ENCODE data around the gene PPAN.
A peak's percentile ranks its signal among the peaks of the same experiment; 100 is the strongest.

The PPAN gene

DNA sequence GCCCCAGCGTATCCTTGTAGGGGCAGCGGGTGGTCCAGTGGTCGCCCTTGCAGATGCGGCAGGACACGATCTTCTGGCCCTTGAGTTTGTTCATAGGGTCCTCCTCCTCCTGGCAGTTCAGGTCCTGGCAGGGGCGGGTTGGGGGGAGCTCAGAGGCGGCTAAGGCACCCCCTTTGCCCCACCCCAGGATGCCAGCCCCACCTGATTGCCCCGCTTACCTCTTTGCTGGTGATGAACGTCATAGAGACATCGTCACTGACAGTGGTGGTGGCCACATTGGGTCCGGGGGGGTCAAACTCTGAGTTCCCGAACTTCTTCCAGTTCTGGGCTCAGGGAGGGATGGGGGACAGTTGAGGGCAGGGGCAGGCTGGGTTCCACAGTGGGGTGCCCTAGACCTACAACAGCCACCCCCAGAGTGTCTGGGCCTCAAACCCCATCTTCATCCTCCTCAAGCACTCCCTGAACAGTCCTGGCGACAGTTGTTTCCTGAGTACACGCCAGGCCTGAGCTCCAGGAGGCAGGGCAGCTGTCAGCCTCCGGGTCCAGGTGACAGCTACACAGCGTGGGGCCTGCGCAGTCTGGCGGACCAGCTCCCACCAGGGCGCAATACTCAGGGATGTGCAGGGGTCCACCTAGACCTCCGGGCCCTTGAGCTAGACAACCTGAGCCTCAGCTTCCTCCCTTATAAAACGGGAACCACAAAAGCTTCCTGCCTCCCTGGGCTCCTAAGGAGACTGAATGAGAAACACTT, 10.9 kb downstream of the PPAN start:
- H3K4me3 ChIP-seq (ENCODE audit: low read length), result no peak overlapping the region
- H3K9me3 ChIP-seq (ENCODE audit: control insufficient read depth, low read depth, low read length), result no peaks in the 10 kb centered on the region
- H3K27me3 ChIP-seq (ENCODE audit: control insufficient read depth, insufficient read depth, low read length), result no peaks in the 10 kb centered on the region
- peaks cover 29% of the 10 kb centered on the region for H3K36me3 ChIP-seq (ENCODE audit: control insufficient read depth, low read depth, low read length)
- no peak overlapping the region for H3K27ac ChIP-seq (ENCODE audit: low read length)
- H3K9ac ChIP-seq (ENCODE audit: low read length), result no peak overlapping the region
- peaks cover 4% of the 10 kb centered on the region for H3K4me1 ChIP-seq (ENCODE audit: control insufficient read depth, low read depth, low read length)

DNA sequence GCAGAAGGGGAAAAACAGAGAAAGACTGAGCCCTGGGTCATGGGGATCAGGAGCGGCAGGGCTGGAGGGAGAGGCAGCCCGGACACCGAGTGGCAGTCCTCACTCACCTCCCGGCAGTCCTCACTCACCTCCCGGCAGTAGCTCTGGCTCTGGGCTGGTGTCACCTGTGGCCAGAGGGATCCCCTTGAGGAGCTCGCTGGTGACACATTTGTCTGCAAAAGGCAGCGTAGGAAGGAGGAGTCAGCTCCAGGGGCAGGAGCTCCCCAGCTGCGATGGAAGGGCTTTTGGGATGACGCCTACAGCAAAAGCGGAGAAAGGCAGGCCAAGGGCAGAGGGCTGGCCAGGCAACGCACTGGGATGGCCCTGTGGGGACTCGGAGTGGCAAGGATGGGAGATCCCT, 12.8 kb downstream of the PPAN start:
- H3K4me1 ChIP-seq (ENCODE audit: control insufficient read depth, low read depth, low read length), result no peaks in the 10 kb centered on the region
- no peak overlapping the region for H3K27ac ChIP-seq (ENCODE audit: low read length)

DNA sequence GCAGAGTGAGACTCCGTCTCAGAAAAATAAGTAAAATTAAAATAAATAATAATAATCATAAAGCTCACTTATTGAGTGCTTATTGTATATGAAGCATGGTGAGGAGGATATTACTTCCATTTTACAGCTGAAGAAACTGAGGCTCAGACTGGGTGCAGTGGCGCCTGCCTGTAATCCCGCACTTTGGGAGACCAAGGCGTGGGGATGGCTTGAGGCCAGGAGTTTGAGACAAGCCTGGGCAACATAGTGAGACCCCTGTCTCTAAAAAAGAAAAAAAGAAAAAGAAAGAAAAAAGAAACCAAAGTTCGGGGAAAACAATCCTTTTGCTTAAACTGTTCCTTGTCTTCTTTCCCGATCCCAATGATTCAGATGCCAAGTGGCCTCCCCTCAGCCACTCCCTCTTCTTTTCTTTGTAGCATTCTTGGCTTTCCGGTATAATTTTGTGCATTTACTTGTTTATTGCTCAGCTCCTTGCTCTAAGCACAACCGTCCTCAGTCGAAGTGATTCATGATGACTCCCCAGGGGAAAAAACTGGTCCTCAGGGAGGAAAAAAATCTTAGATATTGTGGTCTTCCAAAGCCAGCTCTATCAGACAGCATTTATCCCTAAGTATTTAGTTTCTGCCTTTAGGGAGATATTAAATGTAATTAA, 14.5 kb downstream of the PPAN start:
- no peaks in the 10 kb centered on the region for H3K27me3 ChIP-seq (ENCODE audit: control insufficient read depth, insufficient read depth, low read length)
- H3K4me1 ChIP-seq (ENCODE audit: control insufficient read depth, low read depth, low read length), result no peaks in the 10 kb centered on the region
- H3K36me3 ChIP-seq (ENCODE audit: control insufficient read depth, low read depth, low read length), result peaks cover 23% of the 10 kb centered on the region
- no peaks in the 10 kb centered on the region for H3K9me3 ChIP-seq (ENCODE audit: control insufficient read depth, low read depth, low read length)
- no peak overlapping the region for H3K27ac ChIP-seq (ENCODE audit: low read length)
- no peak overlapping the region for H3K4me3 ChIP-seq (ENCODE audit: low read length)
- no peak overlapping the region for H3K9ac ChIP-seq (ENCODE audit: low read length)

More for the DNA sequence above, 12.8 kb downstream of the PPAN start:
- H3K36me3 ChIP-seq (ENCODE audit: control insufficient read depth, low read depth, low read length), result peaks cover 29% of the 10 kb centered on the region
- peak overlapping the region; percentile 93 for H3K9ac ChIP-seq (ENCODE audit: low read length)
- no peaks in the 10 kb centered on the region for H3K9me3 ChIP-seq (ENCODE audit: control insufficient read depth, low read depth, low read length)
- peak overlapping the region; percentile 97 for H3K4me3 ChIP-seq (ENCODE audit: low read length)
- H3K27me3 ChIP-seq (ENCODE audit: control insufficient read depth, insufficient read depth, low read length), result no peaks in the 10 kb centered on the region

DNA sequence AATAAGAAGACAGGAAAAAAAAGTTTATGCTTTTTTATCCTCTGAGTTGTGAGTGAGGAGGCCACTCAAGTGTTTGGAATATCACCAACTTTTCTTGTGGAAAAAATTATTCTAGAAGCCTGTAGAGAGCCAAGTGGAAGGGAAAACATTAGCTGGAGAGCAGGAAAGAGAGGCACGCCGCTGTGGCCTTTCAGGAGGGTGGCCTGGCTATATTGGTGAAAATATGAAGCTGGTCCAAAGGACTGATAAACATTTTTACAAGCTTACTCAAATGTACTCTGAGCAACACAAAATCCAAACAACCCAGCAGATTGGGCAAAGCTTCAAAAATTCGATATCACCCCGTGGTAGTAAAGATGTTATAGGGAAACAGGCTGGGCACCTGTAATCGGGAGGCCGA, 15.9 kb downstream of the PPAN start:
- Histone ChIP-seq H3K9me3 (ENCODE audit: control insufficient read depth, low read depth, low read length) (no peaks in the 10 kb centered on the region), H3K4me1 (ENCODE audit: control insufficient read depth, low read depth, low read length) (no peaks in the 10 kb centered on the region), H3K27me3 (ENCODE audit: control insufficient read depth, insufficient read depth, low read length) (no peaks in the 10 kb centered on the region), H3K4me3 (ENCODE audit: low read length) (no peak overlapping the region), H3K27ac (ENCODE audit: low read length) (no peak overlapping the region), H3K9ac (ENCODE audit: low read length) (no peak overlapping the region), H3K36me3 (ENCODE audit: control insufficient read depth, low read depth, low read length) (peaks cover 11% of the 10 kb centered on the region)

DNA sequence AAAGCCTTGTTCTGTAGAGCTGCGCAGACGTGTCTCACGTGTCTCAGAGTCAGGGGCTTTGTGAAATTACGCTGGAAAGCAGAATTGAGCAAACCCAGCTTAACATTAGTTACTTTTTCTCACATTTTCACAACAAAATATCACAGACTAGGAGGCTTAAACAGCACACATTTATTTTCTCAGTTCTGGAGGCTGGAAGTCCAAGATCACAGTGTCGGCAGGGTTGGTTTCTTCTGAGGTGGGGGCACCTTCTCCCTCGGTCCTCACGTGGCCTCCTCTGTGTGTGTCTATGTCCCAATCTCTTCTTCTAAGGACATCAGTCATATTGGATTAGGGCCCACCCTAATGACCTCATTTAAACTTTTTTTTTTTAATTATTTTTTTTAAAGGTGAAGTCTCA, 18.3 kb downstream of the PPAN start:
- H3K9me3 ChIP-seq (ENCODE audit: control insufficient read depth, low read depth, low read length), result no peaks in the 10 kb centered on the region
- H3K4me3 ChIP-seq (ENCODE audit: low read length), result no peak overlapping the region
- H3K27ac ChIP-seq (ENCODE audit: low read length), result no peak overlapping the region
- no peak overlapping the region for H3K9ac ChIP-seq (ENCODE audit: low read length)
- H3K36me3 ChIP-seq (ENCODE audit: control insufficient read depth, low read depth, low read length), result peaks cover 12% of the 10 kb centered on the region
- H3K4me1 ChIP-seq (ENCODE audit: control insufficient read depth, low read depth, low read length), result no peaks in the 10 kb centered on the region
- no peaks in the 10 kb centered on the region for H3K27me3 ChIP-seq (ENCODE audit: control insufficient read depth, insufficient read depth, low read length)

DNA sequence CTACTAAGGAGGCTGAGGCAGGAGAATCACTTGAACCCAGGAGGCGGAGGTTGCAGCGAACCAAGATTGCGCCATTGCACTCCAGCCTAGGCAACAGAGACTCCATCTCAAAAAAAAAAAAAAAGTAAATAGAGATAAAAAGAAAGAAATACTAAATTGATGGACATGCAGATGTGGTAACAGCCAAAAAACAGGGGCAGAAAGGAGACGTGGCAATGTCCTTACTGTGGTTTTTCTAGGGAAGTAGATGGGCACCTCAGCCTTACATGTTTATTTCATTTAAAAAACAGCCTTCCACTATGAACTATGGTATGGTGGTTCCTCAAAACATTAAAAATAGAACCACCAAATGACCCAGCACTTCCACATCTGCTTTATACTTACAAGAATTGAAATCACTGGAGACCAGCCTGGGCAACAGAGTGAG, 20.1 kb downstream of the PPAN start:
- Histone ChIP-seq H3K4me1 (ENCODE audit: control insufficient read depth, low read depth, low read length) (no peaks in the 10 kb centered on the region), H3K36me3 (ENCODE audit: control insufficient read depth, low read depth, low read length) (peaks cover 19% of the 10 kb centered on the region), H3K9me3 (ENCODE audit: control insufficient read depth, low read depth, low read length) (no peaks in the 10 kb centered on the region), H3K27me3 (ENCODE audit: control insufficient read depth, insufficient read depth, low read length) (no peaks in the 10 kb centered on the region), H3K9ac (ENCODE audit: low read length) (no peak overlapping the region), H3K27ac (ENCODE audit: low read length) (no peak overlapping the region), H3K4me3 (ENCODE audit: low read length) (no peak overlapping the region)

DNA sequence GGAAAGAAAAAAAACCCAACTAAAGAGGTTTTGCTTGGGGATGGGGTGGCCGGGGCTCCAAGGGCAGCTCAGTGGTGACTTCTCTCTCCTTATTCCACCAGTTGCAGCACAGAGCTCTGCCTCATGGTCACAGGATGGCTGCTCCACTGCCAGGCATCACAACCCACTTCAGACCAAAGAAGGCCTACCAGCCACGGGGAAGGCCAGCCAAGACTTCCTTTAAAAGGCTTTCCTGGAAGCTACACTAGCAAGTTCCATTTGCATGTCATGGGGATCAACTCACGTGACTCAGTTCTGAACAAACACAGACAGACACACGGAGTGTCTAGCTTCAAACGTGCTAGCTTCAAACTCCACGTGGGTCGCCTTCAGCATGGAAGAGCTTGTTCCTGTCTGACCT, 26.7 kb downstream of the PPAN start:
- H3K27ac ChIP-seq (ENCODE audit: low read length), result no peak overlapping the region
- H3K9me3 ChIP-seq (ENCODE audit: control insufficient read depth, low read depth, low read length), result no peaks in the 10 kb centered on the region
- no peaks in the 10 kb centered on the region for H3K27me3 ChIP-seq (ENCODE audit: control insufficient read depth, insufficient read depth, low read length)
- no peaks in the 10 kb centered on the region for H3K4me1 ChIP-seq (ENCODE audit: control insufficient read depth, low read depth, low read length)
- H3K4me3 ChIP-seq (ENCODE audit: low read length), result no peak overlapping the region
- peaks cover 68% of the 10 kb centered on the region for H3K36me3 ChIP-seq (ENCODE audit: control insufficient read depth, low read depth, low read length)
- no peak overlapping the region for H3K9ac ChIP-seq (ENCODE audit: low read length)

DNA sequence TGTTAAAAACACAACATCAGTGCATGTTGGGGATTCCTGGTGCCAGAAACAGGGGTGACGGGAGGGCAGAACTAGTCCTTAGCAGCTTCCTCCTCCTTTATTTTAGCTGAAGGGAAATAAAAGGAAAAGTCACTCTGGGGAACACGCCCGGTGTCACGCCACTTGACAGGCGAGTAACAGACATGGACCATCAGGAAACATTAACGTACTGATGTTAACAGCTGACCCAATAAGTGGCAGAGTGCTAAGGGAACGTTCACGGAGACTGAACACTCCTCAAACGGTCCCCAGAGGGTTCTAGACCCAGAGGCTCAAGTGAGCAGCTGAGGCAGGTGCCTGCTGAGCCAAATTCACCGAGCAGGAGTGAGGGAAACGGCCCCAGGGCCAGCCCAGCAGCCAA, 27.4 kb downstream of the PPAN start:
- H3K27ac ChIP-seq (ENCODE audit: low read length), result no peak overlapping the region
- H3K9ac ChIP-seq (ENCODE audit: low read length), result no peak overlapping the region
- no peaks in the 10 kb centered on the region for H3K9me3 ChIP-seq (ENCODE audit: control insufficient read depth, low read depth, low read length)
- H3K4me1 ChIP-seq (ENCODE audit: control insufficient read depth, low read depth, low read length), result no peaks in the 10 kb centered on the region
- no peak overlapping the region for H3K4me3 ChIP-seq (ENCODE audit: low read length)
- H3K27me3 ChIP-seq (ENCODE audit: control insufficient read depth, insufficient read depth, low read length), result no peaks in the 10 kb centered on the region
- peaks cover 70% of the 10 kb centered on the region for H3K36me3 ChIP-seq (ENCODE audit: control insufficient read depth, low read depth, low read length)

DNA sequence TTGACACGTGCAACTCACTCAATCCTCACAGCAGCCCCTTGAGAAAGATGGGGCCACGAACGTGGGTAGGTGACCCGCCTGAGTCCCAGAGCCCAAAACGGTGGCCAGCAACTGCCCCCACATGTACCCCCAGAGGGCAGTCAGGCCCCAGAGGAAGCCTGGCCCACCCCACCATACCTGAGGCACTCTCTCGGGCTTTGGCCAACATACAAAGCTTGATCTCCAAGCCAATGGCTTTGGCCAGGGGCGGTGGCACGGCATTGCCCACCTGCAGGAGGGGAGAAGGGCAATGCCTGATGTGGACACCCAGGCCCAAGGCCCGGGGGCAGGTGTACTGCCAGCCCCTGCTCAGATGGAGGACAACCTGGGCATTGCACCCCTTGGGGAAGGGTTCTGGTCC, 27.9 kb downstream of the PPAN start:
- peaks cover 71% of the 10 kb centered on the region for H3K36me3 ChIP-seq (ENCODE audit: control insufficient read depth, low read depth, low read length)
- no peak overlapping the region for H3K27ac ChIP-seq (ENCODE audit: low read length)
- H3K9ac ChIP-seq (ENCODE audit: low read length), result no peak overlapping the region
- H3K4me1 ChIP-seq (ENCODE audit: control insufficient read depth, low read depth, low read length), result no peaks in the 10 kb centered on the region
- no peaks in the 10 kb centered on the region for H3K27me3 ChIP-seq (ENCODE audit: control insufficient read depth, insufficient read depth, low read length)
- H3K4me3 ChIP-seq (ENCODE audit: low read length), result no peak overlapping the region
- no peaks in the 10 kb centered on the region for H3K9me3 ChIP-seq (ENCODE audit: control insufficient read depth, low read depth, low read length)

DNA sequence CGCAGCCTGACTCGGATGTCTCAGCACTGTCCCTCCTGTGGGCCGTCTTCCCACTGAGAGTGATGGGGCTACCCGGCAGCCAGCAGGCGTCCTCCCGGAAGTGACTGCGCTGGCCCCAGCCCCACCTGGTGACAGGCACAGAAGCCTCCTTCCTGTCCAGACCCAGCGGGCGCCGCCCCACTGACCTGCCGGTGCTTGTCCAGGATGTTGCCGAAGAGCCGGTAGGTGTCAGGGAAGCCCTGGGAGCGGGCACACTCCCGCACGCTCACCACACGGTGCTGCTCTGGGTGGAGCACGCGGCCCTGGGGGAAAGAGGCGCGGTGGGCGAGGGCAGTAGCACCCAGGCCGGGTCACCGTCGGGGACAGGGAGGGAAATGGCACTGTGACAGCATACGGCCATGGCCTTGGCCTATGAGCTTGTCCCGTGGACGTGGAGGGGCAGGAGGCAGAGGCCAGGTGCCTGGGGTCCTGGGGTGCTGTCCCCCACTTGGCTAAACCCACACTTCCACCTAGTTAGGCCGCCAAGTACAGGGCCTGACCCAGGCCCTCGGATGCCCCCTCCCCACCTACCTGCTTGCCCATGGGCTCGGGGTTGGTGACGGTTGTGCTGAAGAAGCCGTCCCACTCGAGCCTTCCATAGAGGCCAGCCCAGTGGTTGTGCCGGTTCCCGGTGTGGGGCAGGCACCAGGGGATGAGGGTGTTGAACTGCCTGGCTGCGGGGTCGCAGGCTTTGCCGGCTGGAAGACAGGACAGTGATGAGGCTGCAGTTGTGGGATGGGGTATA, 29.6 kb downstream of the PPAN start:
- Histone ChIP-seq H3K9ac (ENCODE audit: low read length) (no peak overlapping the region), H3K27me3 (ENCODE audit: control insufficient read depth, insufficient read depth, low read length) (no peaks in the 10 kb centered on the region), H3K27ac (ENCODE audit: low read length) (no peak overlapping the region), H3K36me3 (ENCODE audit: control insufficient read depth, low read depth, low read length) (peaks cover 83% of the 10 kb centered on the region), H3K9me3 (ENCODE audit: control insufficient read depth, low read depth, low read length) (no peaks in the 10 kb centered on the region), H3K4me3 (ENCODE audit: low read length) (no peak overlapping the region), H3K4me1 (ENCODE audit: control insufficient read depth, low read depth, low read length) (no peaks in the 10 kb centered on the region)

DNA sequence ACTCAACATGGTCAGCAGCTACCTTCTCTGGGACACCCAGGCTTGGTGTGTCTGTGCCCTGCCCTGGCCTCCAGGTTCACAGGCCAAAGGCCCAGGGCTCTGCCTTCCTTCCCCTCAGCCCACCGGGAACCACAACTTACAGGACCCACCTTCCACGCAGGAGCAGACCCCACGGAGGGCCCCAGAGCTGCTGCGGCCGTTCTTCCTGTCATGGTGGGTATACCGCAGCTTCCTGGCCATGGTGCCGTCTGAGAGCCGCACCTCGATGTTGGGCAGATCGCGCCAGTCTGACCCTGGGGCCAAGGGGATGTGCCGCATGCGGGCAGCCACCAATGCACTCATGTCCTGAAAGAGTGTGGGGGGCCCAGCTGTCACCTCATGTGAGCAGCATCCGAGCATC, 30.8 kb downstream of the PPAN start:
- H3K27me3 ChIP-seq (ENCODE audit: control insufficient read depth, insufficient read depth, low read length), result no peaks in the 10 kb centered on the region
- no peaks in the 10 kb centered on the region for H3K4me1 ChIP-seq (ENCODE audit: control insufficient read depth, low read depth, low read length)
- H3K9me3 ChIP-seq (ENCODE audit: control insufficient read depth, low read depth, low read length), result no peaks in the 10 kb centered on the region
- no peak overlapping the region for H3K9ac ChIP-seq (ENCODE audit: low read length)
- H3K36me3 ChIP-seq (ENCODE audit: control insufficient read depth, low read depth, low read length), result peaks cover 89% of the 10 kb centered on the region
- no peak overlapping the region for H3K4me3 ChIP-seq (ENCODE audit: low read length)
- no peak overlapping the region for H3K27ac ChIP-seq (ENCODE audit: low read length)

Measured in iPS-18a (cell line).